GM04504 (cell line): Measurements from ENCODE around the gene NFIA.
"Not testable (repeated sequence)": the region's sequence is repeated elsewhere in the genome, so short reads cannot be mapped to it uniquely, and the experiment has no call there.

Experiments
- DNase-seq: peaks from one replicate; pipeline ENCODE4 v3.0.0-alpha.2; 2012; ENCODE audit warnings: low read depth

NFIA gene

DNA sequence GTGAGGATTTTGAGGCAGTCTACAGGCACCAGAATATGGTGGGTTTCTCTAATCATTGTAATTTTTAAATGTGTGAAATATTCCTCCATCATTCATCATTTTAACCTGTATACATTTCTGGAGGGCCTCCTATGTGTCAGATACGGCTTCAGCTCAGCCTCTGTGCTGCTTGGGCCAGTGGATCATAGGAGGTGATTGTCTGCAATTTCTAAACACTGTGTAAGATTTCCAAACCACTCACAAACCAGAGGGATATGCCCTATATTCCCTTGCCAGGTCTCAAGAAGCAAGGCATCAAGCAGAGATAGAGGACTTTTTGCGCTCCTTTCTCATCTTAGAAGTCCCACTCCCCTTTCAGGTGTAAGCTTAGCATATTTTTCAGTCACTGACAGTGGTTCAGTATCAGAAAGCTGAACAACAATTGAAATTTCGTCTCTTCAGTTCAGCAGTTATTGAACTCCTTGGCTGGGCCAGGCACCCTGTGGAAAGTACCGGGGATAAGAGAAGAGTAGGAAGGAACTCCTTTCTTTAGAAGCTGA lies 190.9 kb downstream of the NFIA start:
- DNase-seq = no peak

DNA sequence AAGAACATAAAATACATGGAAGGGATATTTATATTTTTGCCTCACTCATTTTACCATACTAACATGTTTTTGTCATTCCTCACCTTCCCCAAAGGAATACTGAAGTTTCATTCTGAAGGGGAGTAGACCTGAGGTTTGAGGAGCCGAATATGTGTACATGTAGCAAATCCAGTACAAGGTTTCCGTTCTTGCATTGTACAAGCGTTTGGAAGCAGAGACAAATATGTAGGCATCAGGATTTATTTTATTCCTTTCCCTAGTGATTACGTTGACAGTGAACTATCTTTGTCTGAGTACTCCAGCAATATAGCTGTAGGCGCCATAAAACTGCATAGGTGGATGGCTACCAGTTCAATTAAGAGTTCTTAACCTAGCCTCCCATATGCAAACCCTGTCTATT lies 191.5 kb downstream of the NFIA start:
- no peak for DNase-seq

DNA sequence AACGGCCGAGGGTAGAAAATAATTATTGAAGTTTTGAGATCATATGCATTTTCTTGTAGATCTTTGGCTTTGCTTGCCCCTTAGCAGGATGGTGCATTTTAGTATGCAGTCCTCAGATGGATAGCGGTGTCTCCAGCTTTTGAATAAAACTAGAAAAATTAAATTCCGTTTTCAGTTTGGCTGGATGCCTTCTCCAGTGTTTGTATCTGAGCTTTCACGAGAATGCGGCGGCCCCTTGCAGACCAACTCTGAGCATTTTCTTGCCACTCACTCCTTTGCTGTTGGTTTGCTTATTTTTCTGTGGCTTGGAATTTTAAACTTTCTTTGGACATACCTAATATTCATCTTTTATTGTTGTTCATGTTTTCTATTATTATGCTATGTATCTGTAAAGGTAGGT lies 192.6 kb downstream of the NFIA start:
- no peak for DNase-seq

DNA sequence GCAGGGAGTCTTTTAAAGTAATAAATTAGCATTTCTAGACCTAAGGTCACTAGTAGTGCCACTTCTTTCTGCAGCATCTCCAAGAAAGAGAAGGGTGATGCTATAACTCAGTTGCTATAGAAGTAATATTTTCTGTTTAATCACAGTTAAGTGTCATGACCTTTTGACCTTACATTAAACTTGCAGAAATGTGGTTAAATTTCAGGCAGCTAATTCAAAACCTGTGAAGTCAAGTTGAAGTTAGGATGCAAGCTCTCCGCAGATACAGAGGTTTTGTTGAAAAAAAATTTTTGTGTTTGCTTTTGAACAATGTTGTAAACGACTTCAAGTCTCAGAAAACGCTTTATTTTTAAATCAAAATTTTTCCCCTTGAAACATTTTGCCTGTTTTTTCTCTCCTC lies 193.9 kb downstream of the NFIA start:
- DNase-seq = no peak

DNA sequence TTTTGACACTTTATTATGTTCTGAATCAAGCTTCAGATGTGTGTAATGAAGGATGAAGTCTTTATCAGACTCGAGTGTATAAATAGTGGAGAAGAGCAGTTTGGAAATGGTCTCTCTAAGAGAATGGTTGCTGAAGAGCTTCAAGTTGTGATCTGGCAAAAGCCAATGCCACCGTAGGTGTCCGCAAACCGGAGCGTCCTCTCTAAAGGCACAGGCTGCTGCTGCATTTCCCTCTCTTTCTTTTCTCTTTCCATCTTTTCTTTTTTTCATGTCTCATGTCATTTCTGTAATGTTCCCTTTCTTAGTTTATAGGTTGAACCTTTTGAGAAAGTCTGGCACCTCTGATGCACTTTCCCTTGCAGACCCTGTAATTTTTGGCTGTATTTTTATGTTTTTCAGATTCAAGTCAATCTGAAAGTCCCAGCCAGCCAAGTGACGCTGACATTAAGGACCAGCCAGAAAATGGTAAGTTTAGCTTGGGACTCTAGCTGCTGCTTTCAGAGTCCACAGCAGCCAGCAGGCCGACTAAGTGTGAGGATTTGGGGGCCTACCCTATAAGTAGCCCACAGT lies 194.8 kb downstream of the NFIA start:
- DNase-seq = no peak

DNA sequence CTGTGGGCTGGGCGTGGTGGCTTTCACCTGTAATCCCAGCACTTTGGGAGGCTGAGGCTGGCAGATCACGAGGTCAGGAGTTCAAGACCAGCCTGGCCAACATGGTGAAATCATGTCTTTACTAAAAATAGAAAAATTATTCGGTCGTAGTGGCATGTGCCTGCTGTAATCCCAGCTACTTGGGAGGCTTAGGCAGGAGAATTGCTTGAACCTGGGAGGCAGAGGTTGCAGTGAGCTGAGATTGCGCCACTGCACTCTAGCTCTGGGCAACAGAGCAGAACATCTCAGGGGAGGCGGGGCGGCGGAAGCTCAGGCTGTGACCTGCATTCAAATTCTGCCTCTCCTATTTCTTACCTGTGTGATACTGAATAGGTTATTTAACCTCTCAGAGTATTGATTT lies 196.1 kb downstream of the NFIA start:
- not testable (repeated sequence) for DNase-seq

DNA sequence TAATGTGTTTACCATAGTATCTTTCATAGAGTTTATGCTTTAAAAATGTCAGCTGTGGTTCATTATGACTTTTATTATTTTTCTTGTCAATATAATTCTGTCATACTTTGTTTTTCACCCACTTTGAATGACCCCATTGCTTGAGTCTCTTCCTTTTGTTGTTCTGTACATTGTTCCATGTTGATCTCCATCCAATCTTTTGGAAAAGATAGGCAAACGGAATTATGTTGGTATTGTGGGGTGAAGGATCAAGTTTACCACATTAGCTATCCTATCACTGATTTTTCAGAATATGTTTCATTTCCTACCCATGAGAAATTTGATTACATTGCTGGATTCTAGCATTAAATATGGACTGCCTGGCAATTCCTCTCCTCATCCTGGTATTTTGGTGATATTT lies 196.6 kb downstream of the NFIA start:
- DNase-seq = no peak

DNA sequence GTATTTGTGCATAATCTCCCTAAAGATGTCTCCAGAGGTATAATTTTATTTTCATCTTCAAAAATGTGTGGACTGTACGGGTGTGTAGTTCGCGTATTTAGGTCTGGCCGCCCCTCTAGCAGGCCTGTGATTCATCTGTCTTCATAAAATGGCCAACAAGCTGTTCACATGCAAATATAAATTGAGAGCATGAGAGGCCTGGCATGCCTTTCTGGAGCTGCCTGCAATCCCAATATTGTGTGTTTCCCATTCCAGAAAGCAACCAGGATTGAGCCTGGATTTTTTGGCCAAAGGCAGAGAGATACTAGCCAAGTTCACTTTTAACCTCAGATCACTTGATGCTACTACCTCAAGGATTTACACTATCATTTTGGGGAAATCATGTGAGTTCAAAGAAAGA lies 197.2 kb downstream of the NFIA start:
- no peak for DNase-seq

DNA sequence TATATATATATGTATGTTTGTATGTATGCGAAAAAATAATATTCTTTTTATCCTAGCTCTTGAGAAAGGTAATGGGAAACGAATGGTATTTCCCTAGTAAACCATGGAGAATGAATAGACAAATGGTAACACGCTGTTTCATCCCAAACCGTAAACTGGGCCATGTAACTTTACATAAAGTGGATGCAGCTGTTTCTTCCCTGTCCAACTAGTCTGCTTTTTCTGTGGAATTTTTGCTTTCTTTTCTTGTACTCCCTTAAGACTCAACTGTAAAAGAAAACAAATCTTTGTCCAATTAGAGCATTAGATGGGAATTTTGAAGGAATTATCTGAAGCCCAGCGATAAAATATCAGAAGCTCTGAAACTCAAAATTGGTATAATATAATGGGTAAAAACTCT lies 198.1 kb downstream of the NFIA start:
- no peak for DNase-seq

DNA sequence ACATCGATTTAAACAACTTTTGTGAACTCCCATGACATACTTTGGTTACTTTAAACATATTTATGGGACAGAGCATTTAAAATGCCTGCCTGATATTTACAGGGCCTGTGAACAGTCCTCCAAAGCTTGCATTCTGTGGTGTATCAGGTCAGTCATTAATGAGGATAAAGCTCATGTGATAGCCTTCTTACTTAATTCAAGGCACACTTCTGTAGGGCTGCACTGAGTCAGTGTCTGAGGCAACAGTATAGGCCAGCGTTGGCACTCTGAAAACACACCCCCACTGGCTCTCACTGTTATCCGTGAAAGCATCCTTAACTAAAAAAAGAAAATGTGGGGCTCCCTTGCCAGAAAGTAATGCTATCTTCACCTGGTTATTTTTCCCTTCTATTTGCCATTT lies 200.0 kb downstream of the NFIA start:
- no peak for DNase-seq

DNA sequence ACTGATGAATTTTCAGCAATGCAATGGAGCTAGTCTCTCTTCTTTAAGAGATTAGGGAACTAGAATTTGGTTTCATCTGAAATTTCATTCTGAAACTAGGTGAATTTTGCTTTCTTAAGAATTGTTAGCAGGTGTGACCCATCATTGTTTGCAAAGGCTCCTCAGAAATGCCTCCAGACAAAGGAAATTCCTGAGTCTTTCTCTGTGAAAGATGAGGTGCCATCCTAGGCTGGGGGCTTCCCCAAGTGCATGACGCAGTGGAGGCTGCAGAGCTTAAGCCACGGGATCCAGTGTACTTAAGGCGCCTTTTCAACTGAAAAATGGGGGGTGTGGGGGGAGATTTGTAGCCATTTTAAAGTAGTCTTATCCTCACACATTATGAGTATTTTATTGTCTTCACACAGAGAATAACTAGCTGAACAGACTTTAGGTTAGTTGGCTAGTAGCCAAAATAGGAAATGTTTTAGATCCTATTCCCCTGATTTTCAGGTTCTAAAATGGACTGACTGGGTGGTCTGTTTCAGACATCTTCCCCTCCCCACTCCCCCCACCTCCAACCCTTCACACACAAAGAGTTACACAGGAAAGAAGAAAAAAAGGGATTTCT lies 202.0 kb downstream of the NFIA start:
- DNase-seq = no peak

DNA sequence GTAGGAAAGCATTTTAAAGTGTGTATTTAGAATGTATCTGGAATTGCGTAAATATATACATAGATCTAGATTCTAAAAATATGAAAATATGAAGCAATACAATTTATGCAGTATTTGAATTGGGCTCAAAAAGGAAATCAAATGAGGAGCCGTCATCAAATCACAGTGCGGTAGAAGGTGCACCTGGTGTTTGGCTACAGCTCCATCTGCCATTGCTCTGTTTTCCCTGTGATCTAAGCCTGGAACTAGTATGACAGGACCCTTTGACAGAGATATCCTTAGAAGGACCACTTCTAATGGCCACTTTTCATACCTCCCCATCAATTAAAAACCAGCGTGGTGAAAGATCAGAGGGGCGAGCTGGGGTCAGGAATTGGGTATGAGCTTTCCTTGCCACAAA lies 202.6 kb downstream of the NFIA start:
- DNase-seq = no peak

DNA sequence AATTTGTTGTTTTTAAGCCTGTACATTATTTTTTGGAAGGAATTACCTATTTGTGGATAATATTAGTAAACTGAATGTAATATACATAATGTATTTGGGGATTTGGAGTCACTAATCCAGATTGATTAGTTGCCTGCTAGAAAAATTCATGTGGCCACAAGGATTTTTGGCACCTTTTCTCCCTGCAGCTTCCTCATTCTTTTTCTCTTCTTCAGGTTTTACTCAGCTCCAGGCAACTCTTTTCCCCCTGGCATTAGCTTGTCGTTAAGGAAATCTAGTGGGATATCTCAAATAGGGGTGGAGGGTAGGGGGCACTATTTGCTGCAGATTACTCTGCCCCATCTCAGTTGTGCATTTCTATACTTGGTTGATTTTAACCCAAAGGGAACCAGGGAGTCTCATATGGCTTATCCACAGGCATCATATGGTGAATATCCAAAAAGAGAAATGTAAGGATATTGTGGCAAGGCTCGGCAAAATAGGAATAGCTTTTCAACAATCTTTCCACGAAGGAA lies 203.1 kb downstream of the NFIA start:
- DNase-seq = no peak

DNA sequence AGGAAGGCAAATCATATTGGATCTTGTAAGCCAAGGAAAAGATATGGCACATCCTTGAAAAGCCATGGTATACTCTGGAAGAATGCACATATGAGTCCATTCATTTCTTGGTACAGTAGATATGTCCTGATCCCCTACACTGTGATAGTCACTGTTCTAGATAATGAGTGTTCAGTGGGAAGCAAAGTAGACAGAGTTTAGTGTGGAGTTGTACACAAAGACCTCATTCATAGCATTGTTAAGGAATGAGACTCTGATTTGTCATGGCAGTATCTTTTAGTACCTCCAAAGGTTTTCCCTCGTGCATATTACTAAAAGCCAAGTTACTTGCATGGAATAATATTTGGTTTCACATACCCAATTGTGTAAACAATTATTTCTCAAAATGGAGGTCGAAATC lies 204.7 kb downstream of the NFIA start:
- DNase-seq = no peak

DNA sequence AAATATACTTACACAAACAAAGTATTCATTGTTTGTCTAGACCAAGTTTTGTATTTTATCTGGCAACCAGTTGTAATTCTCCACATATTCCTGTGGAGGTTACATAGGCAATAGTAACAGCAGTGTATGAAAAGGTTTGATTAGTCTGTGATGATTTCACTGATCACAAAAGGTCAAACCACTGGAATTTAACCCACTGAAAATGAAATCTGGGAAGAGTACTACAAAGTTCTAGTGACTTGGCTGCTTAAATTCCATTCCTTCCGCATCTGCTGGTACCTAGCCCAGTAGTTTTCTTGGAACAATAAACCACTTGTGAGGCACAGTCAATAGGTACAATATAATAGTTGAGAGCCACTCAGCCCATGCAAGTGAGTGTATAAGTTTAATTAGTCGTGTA lies 205.4 kb downstream of the NFIA start:
- DNase-seq = no peak

DNA sequence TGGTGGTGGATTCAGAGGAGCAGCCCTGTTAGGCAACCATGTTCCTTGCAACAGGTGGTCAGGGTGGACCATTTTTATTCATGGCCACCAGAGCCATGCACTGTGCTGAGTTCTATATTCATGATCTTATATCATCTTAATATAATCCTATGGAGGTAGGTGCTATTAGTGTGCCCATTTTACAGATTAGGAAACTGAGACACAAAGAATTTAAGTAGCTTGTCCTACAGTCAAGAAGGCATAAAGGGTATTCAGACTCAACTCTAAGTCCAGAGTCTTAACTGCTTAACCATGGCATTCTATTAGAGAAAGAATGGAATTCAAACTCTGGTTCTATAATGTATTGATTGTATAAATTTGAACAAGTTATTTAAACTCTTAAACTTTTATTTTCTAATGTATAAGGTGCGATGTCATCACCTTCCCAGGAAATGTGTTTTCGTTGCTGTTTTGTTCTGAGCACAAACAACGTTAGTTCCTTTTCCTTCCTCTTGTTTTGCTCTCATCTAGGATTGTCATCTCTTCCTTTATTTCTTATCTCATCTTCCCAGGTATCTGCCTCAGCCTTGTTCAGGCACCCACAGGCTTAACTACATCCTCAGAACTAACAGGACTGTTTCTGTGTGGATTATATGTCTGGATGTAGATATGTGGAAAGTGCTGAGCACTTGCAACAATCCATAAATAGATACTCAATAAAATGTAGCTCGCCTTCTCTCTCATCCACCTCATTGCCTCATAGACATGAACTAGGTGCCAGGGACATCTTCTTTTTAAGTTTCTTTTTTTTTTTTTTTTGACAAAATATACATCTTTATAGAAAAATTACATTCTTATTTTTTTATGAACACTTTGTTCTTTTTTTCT lies 207.1 kb downstream of the NFIA start:
- no peak for DNase-seq

DNA sequence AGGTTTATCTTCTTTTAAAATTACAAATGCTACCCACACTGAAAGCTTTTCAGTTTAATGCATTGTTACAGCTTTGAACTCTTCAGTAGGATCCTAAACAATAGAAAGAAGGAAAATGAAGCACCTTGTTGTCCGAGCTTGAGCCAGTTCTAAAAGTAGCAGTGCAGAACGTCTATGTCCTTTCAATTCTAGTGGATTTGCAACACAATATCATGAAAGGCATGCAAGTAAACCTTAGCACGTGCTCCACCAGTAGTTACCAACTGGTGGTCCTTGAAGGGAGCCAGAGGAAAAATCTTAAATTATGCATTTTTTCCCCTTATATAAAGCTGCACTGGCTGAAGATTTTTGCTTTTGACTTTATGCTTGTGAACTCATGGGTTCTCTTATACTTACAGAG lies 208.2 kb downstream of the NFIA start:
- DNase-seq = no peak

DNA sequence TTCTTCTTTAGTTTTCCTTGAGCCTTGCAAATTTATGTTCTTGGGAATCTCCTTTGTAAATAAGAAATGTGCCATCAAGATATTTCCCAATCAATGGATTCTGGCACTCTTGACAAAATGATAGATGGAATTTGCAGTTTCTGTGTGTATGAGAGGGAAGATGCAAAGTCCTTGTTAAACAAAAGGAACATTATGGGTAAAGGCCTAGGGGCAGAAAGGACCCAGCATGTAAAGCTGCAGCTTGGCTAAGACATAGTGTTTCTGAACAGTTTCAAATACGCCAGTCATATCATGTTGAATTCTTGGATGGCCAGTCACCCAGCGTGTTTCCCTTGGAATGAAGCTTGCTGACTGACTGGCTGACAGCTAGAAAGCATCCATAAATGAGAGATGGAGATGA lies 210.8 kb downstream of the NFIA start:
- DNase-seq = no peak

DNA sequence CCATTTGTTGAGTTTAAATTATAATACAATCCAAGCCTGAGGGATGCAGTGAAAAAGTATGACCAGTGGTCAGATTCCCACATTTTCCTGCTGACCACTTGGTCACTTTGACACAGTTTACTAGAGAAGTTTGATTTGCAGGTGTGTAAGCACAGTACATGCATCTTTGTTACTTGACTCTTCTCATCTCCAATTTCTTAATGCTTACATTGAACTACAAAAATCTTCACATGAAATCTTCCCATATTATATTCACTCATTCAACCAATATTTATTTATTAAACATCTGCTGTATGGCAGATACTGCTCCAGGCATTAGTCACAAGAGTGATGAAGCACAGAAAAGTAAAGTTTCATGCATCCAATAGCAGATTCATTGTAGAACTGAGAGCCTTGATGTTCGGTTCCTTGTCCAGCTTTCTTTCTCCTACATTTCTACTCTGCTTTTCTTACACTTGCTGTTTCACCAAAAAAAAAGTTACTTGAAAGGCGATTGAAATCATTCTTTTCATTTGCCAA lies 211.7 kb downstream of the NFIA start:
- DNase-seq = no peak

DNA sequence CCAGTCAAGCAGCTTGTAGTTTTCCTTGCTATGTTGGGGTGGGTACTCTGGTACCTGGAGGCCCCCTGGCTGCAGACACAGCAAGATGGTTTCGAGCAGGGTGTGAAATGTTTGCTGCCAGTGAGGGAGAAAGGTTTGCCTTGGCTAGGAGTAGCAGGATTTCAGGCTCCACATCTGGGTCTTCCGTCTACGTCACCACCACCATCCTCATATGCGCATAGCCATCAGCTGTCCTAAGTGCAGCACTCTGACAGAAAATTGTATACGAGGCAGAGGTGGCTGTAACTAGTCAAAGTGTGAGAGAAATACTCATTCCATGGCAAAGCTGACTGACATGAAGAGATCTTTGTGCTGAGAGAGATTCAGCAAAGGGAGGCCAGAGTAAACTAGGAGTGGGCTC lies 212.6 kb downstream of the NFIA start:
- DNase-seq = no peak

DNA sequence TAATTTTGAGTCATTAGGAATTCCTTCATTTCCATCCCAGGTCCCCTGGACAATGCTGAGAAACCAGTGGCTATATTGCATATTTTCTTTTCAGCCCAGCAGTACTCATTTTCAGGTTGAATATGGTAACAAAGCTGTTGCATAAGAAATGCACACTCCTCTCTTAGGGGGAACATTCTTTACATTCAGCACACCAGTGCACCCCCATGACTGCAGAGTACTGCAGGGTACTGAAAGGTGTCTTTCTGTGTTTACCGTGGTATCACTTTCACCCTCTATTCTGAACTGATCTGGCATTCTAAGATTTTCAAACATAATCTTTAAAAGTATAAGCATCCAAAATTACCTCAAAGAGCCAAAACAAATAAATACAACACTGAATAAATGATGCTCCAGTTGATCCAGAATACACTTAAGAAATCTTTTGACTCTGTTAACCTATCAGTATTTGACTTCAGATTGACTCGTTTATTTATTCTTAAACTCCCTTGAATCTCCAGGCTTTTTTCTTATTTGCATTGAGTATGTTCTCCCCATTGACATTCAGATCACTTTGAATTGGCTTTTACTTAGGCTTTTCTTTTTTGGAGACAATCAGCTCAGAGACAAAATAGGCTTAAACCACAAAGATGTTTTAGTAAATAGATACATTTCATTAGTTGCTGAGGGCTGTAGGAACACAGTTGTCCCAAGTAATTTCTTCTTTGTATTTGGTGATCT lies 213.6 kb downstream of the NFIA start:
- no peak for DNase-seq

DNA sequence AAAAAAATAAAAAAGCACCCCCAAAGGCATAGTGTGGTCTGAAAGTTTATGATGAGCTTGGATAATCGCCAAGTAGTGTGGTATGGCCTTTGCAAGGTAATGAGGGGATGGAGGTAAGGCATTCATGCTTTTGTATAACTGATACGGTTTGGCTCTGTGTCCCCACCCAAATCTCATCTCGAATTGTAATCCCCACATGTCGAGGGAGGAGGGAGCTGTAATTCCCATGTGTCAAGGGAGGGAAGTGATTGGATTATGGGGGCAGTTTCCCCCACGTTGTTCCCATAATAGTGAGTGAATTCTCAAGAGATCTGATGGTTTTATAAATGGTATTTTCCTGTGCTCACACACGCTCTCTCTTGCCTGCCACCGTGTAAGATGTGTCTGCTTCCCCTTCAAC lies 215.5 kb downstream of the NFIA start:
- no peak for DNase-seq
